ENCODE results near the gene RFX3.

The RFX3 gene

GRCh38 chr9:3436629-3437420 is 89.0 kb downstream of the RFX3 start:
- no peak overlapping the region for H3K27ac ChIP-seq
- H3K4me3 ChIP-seq (ENCODE audit: low read depth, low read length): no peak overlapping the region
- no peak overlapping the region for H3K4me2 ChIP-seq (ENCODE audit: low read length)
- H3K36me3 ChIP-seq (ENCODE audit: control insufficient read depth, insufficient read depth, low read length): no peaks in the 10 kb centered on the region
- no peak overlapping the region for H2AFZ ChIP-seq
- TF ChIP-seq, protein P1, sequence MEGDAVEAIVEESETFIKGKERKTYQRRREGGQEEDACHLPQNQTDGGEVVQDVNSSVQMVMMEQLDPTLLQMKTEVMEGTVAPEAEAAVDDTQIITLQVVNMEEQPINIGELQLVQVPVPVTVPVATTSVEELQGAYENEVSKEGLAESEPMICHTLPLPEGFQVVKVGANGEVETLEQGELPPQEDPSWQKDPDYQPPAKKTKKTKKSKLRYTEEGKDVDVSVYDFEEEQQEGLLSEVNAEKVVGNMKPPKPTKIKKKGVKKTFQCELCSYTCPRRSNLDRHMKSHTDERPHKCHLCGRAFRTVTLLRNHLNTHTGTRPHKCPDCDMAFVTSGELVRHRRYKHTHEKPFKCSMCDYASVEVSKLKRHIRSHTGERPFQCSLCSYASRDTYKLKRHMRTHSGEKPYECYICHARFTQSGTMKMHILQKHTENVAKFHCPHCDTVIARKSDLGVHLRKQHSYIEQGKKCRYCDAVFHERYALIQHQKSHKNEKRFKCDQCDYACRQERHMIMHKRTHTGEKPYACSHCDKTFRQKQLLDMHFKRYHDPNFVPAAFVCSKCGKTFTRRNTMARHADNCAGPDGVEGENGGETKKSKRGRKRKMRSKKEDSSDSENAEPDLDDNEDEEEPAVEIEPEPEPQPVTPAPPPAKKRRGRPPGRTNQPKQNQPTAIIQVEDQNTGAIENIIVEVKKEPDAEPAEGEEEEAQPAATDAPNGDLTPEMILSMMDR (IDR thresholded peaks at IDR 0.05): no peak
- peaks cover 2% of the 10 kb centered on the region for H3K79me2 ChIP-seq
- H3K27me3 ChIP-seq (ENCODE audit: control insufficient read depth, insufficient read depth, low read length): no peaks in the 10 kb centered on the region
- H3K9ac ChIP-seq: no peak overlapping the region
- H3K9me3 ChIP-seq (ENCODE audit: control insufficient read depth, low read length): no peaks in the 10 kb centered on the region
- H3K4me1 ChIP-seq: no peaks in the 10 kb centered on the region

DNA sequence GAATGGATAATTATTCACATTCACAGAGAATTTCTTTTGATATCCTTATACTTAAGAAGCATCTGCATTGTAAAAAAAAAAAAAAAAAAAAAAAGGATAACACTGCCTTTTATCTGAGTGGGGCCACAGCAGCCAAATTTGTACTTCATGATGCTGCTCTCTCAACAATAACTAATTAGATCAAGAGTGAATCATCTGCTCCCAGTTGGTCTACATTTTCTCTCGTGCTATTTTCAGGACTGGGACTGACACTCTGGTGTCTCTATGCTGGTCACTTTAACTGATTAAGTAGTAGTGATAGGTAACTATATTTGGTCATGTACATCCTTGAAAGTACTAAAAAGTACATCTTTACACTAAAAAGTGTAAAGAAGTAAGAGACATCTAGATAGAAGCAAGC is 90.1 kb downstream of the RFX3 start:
- Histone ChIP-seq H3K9ac (no peak overlapping the region), H3K36me3 (ENCODE audit: control insufficient read depth, insufficient read depth, low read length) (no peaks in the 10 kb centered on the region), H3K27ac (no peak overlapping the region), H3K79me2 (peaks cover 2% of the 10 kb centered on the region), H2AFZ (no peak overlapping the region), H3K4me1 (no peaks in the 10 kb centered on the region), H3K27me3 (ENCODE audit: control insufficient read depth, insufficient read depth, low read length) (no peaks in the 10 kb centered on the region), H3K9me3 (ENCODE audit: control insufficient read depth, low read length) (no peaks in the 10 kb centered on the region), H3K4me2 (ENCODE audit: low read length) (no peak overlapping the region), H3K4me3 (ENCODE audit: low read depth, low read length) (no peak overlapping the region)
- TF ChIP-seq, protein P1 (IDR thresholded peaks at IDR 0.05): no peak

DNA sequence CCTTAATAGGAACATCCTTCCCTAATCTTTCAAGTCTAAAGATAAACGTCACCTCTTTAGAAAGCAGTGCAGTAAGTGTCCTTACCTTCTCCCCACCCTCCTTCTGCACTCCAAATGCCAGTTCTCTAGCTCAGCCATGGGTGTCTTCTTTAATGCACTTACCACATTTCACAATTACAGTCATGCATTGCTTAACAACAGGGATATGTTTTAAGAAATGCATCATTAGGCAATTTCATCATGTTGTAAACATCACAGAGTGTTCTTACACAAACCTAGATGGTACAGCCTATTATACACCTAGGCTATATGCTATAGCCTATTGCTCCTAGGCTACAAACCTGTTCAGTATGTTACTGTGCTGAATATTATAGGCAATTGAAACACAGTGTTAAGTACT is 91.2 kb downstream of the RFX3 start:
- no peak overlapping the region for H2AFZ ChIP-seq
- no peaks in the 10 kb centered on the region for H3K4me1 ChIP-seq
- no peaks in the 10 kb centered on the region for H3K9me3 ChIP-seq (ENCODE audit: control insufficient read depth, low read length)
- TF ChIP-seq, protein P1 (IDR thresholded peaks at IDR 0.05): no peak
- no peak overlapping the region for H3K9ac ChIP-seq
- no peak overlapping the region for H3K4me3 ChIP-seq (ENCODE audit: low read depth, low read length)
- H3K36me3 ChIP-seq (ENCODE audit: control insufficient read depth, insufficient read depth, low read length): no peaks in the 10 kb centered on the region
- peaks cover 2% of the 10 kb centered on the region for H3K79me2 ChIP-seq
- H3K27ac ChIP-seq: no peak overlapping the region
- no peaks in the 10 kb centered on the region for H3K27me3 ChIP-seq (ENCODE audit: control insufficient read depth, insufficient read depth, low read length)
- no peak overlapping the region for H3K4me2 ChIP-seq (ENCODE audit: low read length)

GRCh38 chr9:3433754-3434153 is 92.0 kb downstream of the RFX3 start:
- Histone ChIP-seq H3K4me1 (no peaks in the 10 kb centered on the region), H3K9me3 (ENCODE audit: control insufficient read depth, low read length) (no peaks in the 10 kb centered on the region), H3K79me2 (peaks cover 2% of the 10 kb centered on the region), H3K27me3 (ENCODE audit: control insufficient read depth, insufficient read depth, low read length) (no peaks in the 10 kb centered on the region), H3K4me3 (ENCODE audit: low read depth, low read length) (no peak overlapping the region), H3K4me2 (ENCODE audit: low read length) (no peak overlapping the region), H2AFZ (no peak overlapping the region), H3K36me3 (ENCODE audit: control insufficient read depth, insufficient read depth, low read length) (no peaks in the 10 kb centered on the region), H3K9ac (no peak overlapping the region), H3K27ac (no peak overlapping the region)
- TF ChIP-seq, protein P1 (IDR thresholded peaks at IDR 0.05): no peak

DNA sequence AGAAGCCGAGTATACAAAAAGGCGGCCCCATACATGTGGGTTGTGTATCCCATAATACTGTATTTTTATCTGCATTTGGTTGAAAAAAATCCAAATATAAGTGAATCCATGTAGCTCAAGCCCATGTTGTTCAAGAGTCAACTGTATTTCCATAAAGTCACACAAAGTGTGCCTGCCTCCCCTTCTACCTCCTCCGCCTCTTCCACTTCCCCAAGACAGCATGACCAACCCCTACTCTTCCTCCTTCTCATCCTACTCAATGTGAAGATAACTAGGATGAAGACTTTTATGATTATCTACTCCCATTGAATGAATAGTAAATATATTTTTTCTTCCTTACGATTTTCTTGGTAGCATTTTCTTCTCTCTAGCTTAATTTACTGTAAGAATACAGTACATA is 92.7 kb downstream of the RFX3 start:
- Histone ChIP-seq H3K9me3 (ENCODE audit: control insufficient read depth, low read length) (no peaks in the 10 kb centered on the region), H3K79me2 (peaks cover 2% of the 10 kb centered on the region), H3K27ac (no peak overlapping the region), H3K9ac (no peak overlapping the region), H3K4me1 (no peaks in the 10 kb centered on the region), H3K27me3 (ENCODE audit: control insufficient read depth, insufficient read depth, low read length) (no peaks in the 10 kb centered on the region), H2AFZ (no peak overlapping the region), H3K4me3 (ENCODE audit: low read depth, low read length) (no peak overlapping the region), H3K36me3 (ENCODE audit: control insufficient read depth, insufficient read depth, low read length) (no peaks in the 10 kb centered on the region), H3K4me2 (ENCODE audit: low read length) (no peak overlapping the region)
- TF ChIP-seq, protein P1 (IDR thresholded peaks at IDR 0.05): no peak
